H54 (cell line): ENCODE results near the gene RAB31.
A peak's percentile ranks its signal among the peaks of the same experiment; 100 is the strongest.

Experiments used
- DNase-seq: peaks from one replicate; pipeline ENCODE4 v3.0.0; 2011; ENCODE audit warnings: low spot score, mixed read lengths; ENCODE audit not compliant: insufficient read length
- FAIRE-seq: peaks from 3 replicates; lab custom pipeline; 2011; peaks lifted over from hg19 to GRCh38; lab: Jason Lieb, UNC
- POLR2A ChIP-seq: IDR thresholded peaks from 2 replicates; pipeline ENCODE4 v1.6.1; 2011; ENCODE audit warnings: low read depth, mild to moderate bottlenecking, low read length

Gene RAB31

DNA sequence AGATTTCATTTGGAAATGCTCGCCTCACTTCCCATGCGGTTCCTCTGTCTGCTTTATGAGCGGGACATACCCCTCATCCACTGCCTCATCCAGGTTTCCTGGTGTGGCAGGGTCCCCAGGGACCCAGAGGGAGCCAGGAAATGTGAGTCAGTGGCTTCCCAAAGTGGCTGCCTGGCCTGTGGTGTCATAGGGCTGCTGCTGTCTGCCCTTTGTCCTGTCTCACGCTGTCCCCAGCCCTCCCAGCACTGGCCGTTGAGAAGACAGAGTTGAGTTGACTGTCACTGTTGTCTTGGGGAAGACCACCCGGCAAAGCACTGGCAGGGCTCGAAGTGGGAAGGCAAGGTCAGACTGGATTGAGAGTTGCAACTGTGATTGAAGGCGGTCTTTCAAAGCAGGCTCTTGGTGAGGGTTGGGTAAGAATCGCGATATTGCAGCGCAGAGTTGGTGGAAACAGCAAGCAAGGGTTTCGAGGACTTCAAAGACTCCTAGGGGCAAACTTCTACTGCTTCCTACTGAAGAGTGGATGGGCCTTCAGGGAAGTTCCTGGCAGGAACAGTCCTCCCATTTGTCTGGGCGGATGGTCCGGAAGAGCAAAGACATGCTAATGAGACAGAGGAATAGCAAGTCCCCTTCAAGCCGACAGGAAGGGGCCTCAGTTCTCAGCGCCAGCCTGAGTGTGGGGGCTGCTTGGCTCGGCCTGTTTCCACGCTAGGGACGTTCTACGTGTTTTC lies 33.9 kb downstream of the RAB31 start:
- no peak for DNase-seq
- no peak for FAIRE-seq
- TF ChIP-seq POLR2A, result no peak

DNA sequence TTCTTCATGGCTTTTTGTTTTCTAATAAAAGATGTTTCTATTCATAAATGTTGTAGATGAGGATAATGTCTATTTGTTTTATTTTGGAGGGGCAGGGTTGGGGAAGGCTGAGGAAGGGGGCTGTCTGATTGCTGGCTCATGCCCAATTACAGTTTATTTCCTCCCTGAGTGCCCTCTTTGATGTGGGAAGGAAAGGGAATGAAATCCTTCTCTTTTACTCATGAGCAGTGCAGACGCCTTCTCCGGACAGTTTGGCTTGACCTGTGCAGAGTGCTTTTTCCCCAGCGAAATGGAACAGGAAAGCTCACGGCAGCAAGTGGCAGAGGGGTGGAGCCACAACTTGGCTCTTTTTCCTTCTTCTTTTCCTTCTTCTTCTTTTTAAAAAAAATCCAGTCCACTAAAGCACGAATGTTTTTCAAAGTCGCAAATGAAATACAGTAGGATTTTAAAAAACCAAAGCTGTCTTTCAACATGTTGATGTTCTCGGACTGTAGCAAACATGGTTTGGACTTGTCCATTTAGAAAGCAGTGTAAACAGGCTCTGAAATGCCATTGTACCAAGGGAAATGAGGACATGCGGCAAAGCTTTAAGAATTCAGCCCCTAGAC lies 34.5 kb downstream of the RAB31 start:
- no peak for FAIRE-seq
- DNase-seq, result no peak
- no peak for TF ChIP-seq POLR2A

DNA sequence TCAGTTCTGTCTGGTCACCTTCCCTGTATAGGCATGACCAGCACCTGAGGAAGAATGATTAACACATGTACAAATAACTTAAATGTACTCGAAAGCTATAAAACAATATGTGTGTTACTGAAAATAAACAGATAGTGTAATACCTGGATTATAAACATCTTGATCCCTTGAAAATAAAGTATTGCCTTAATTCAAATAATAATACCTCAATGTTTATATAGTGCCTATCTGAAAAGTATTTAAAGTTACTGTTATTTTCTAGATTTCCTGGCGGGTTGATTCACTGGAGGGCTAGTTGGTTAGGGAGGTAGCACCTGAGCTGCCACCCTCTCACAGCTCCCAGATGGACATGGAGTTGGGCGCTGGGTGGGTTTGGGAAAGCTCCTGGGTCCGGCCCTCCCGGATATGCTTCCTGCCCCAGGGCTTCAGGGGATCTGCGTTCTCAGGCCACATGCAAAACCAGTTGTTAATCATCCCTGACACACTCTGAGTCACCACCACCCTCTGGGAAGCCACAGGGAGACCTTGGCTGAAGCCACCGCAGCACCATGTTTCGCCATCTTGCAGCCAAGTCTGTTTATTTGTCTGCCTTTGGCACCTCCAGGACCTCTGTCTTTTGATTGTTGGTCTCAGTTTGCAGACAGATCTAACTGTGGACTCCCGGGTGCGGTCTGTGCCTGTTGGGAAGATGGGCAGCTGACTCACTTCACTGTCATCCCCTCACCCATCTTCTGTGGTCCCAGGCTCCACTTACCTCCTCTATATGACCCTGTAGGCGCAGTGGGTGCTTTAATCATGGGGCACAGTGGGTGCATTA lies 35.3 kb downstream of the RAB31 start:
- FAIRE-seq (peak; percentile 98), DNase-seq (peak; percentile 80)
- TF ChIP-seq POLR2A, result no peak

DNA sequence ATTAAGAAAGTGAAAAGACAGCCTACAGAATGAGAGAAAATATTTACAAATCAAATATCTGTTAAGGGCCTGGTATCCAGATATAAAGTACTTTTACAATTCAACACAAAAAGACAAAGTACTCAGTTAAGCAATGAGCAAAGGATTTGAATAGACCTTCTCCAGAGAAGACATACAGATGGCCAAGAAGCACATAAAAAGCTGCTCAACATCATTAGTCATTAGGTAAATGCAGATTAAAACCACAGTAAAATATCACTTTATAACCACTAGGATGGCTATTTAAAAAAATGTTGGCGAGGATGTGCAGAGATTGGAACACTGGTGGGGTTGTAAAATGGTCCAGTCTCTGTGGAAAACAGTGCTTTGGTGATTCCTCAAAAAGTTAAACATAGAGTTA lies 38.9 kb downstream of the RAB31 start:
- DNase-seq (no peak), FAIRE-seq (no peak)

DNA sequence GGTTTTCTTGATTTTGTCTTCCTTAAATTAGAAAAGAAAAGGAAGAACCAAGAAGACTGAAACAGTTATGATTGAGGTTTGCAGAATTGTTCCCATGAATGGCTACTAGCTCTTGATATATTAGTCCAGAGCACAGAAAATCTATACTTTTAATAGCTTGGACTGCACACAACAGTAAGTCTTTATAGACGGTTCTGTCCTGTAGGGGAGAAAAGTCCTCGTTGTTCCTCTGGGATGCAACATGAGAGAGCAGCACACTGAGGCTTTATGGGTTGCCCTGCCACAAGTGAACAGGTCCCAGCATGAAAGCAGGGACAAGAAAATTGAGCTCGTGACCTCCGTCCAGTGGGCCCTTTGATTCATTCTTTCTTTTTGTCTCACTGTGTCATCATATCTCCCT lies 41.5 kb downstream of the RAB31 start:
- FAIRE-seq (no peak), DNase-seq (no peak)
- TF ChIP-seq POLR2A, result no peak

More for the DNA sequence above, 38.9 kb downstream of the RAB31 start:
- no peak for TF ChIP-seq POLR2A

DNA sequence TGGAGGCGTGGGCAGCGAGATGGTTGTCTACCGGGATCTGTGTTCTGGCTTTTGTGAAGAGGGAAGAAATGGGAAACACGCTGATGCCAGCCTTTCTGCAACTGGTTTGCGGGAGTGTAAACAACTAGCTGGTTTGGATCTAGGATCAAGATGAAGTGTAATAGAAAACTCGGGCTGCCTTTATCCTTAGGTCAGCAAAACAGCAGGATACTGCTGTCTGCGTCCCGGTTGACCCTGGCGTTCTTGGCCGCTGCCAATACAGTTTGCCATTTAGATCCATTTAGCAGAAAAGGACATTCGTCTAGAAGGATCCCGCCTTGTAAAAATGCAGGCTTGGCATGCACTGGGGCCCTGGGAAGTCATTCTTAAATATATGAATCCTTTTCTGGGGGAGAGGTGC lies 42.0 kb downstream of the RAB31 start:
- no peak for FAIRE-seq
- no peak for DNase-seq
- no peak for TF ChIP-seq POLR2A

DNA sequence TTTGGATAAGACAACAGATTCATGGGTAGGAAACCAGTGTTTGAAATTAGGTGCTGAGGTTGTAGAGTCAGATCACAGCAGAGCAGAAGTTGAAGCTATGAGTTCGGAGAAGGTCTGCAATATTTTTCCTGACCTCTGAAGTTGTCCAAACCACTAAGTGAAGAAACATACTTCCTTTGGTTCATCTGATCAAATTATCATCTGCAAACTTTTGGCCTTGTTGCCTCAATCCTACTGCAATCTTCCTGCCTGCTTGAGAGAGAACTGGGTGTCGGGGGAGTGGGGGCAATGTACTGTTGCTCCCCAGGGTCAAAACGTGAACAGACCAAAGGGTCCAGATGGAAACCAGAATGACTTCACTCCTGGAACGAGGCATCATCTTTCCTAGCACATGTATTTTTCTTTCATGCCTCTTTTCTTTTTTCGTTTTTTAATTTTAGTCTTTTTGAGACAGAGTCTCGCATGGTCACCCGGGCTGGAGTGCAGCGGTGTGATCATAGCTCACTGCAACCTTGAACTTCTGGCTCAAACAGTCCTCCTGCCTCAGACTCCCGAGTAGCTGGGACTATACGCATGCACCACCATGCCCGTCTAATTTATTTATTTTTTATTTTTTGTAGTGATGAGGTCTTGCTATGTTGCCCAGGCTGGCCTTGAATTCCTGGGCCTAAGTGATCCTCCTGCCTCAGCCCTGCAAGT lies 42.7 kb downstream of the RAB31 start:
- no peak for DNase-seq
- TF ChIP-seq POLR2A, result no peak
- FAIRE-seq, result no peak

DNA sequence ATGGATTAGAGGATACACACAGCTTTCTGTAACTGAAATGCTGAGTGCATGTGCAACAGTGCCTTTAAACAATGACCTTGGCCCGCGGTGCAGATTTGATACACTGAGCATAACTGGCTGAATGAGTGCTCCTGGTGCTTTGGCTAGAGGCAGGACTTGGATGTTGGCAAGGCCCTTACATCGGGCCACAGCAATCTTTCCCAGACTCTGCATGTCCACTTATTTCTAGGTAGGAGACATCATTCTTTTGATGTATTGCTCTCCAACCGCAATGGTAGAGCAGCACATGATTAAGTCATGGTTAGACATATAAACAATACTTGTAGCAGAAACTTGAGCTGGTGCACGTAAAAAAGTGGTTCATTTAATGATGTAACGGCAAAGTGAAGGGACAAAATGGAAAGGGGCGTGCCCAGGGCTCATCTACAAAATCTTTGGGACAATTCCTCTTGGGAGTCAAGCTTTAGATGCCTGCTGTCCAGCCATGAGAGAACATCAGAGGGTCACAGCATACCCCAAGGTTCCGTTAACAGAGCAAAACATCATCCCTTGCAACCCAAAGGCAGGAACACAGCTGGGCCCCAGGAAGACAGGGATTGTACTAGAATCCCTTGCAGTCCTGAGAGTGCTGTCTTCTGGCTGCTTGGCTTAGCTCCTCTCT lies 43.4 kb downstream of the RAB31 start:
- no peak for TF ChIP-seq POLR2A
- no peak for FAIRE-seq
- DNase-seq, result no peak

DNA sequence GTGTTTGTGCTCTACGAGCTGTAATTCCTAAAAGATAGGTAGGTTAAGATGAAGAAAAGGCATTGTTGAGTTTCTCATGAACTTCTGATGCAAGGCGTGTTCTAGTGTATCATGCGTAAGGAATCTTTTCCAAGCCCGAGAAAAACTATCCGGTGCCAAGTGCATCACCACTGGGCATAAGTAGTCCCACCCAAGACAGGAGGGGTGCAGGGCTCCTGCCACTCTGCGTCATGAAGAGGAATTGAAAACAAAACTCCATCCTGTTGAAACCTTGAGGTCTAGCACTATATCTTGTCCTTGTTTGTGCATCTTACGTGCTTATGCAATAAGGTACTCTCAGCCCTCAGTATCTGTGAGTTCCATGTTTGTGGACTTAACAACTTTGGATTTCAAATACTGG lies 45.7 kb downstream of the RAB31 start:
- DNase-seq, result no peak
- FAIRE-seq, result no peak

DNA sequence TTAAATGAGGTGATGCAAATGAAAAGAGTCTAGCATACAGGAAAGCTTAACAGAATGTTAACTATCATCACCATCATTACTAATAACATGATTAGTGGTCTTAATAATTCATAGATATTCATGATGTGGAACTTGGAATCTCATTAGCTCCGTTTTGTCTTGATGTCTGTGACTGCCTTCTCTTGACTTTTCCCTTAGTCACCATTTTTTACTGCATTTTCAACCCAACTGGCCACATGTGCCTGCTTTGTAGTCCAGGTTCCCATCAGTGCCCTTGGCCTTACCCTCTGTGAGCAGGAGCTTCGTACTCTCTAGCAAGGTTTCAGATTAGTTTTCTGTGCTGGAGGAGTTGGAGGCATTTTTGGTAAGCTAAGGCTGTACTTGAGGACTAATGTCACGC lies 47.0 kb downstream of the RAB31 start:
- no peak for TF ChIP-seq POLR2A
- no peak for FAIRE-seq

More for the DNA sequence above, 45.7 kb downstream of the RAB31 start:
- no peak for TF ChIP-seq POLR2A

DNA sequence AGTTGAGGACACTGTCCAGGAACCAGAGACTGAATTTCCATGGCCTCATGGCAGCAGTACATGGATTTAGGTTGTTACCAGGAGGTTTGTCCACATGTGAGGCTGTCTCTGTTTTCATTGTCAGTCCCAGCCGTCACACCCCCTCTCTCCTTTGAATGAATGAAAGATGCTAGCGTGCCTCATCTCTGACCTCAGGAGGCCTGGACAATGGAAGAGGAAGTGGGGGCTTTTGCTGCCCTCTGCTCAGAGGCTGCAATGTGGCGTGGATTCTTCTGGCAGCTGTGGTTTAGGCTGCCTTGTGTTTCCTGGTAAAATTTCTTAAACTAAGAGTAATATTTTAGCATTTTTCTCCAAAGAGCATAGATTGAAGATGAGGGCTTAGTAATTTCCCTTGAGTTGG lies 47.5 kb downstream of the RAB31 start:
- FAIRE-seq (no peak), DNase-seq (no peak)
- TF ChIP-seq POLR2A, result no peak

More for the DNA sequence above, 47.0 kb downstream of the RAB31 start:
- no peak for DNase-seq

DNA sequence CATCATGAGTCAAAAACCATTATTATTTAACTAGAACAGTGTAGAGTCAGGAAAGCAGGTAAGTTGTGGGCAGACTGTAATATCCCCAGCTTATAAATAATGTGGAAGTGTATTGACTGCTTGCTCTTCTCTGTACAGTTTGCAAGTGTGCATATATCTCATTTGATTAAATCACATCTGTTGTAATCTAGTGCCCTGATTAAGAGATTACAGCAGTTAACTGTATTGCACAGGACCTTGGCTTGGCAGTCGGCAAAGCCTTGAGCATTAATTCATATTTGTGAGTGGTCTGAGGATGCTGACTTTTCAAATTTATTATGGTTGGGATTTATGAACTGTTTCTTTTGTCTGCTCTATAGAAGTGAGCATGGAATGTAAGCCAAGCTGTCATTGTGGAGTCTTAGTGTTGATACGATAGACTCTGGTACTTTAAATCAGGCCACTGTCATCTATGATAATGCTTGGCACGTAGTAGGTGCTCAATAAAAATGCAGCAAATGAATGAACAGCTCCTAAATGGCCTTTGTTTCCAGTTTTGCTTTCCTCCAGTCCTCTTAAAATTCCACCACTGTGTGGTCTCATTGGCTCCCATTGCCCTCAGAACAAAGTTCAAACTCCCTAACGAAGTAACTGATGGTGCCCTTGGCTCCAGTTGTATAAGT lies 48.3 kb downstream of the RAB31 start:
- no peak for DNase-seq
- no peak for FAIRE-seq
- no peak for TF ChIP-seq POLR2A
